ENCODE measurements around the gene CENPO. TPM values are rescaled to one million over a fixed set of nuclear protein-coding genes. Genes with fewer than 3 reads are reported as not detected.
A peak's percentile ranks its signal among the peaks of the same experiment; 100 is the strongest.

The CENPO gene
- total RNA-seq, 1 experiment from 2014 or later = 27.9 TPM

GRCh38 chr2:24819442-24820174 lies 26.4 kb downstream of the CENPO start:
- CTCF ChIA-PET = interaction anchor here (2.5 kb wide), 1 partner anchor 8 kb away, joined by 9 read pairs; no protein-coding TSS in a partner anchor
- no peak overlapping the region for H2AFZ ChIP-seq (ENCODE audit: low read depth, low read length, poor library complexity, severe bottlenecking)
- no peaks in the 10 kb centered on the region for H3K4me1 ChIP-seq (ENCODE audit: control insufficient read depth in 1 of 2, insufficient read depth in 2 of 2, low read length in 2 of 2)
- intact Hi-C loops (cut with micrococcal nuclease) = no loop called here
- DNase-seq (ENCODE audit: low read depth, low spot score) (no peak), ATAC-seq (peak; percentile 15; the same call in 1 of the 2 replicates)
- no peaks in the 10 kb centered on the region for H4K20me1 ChIP-seq (ENCODE audit: insufficient read depth)
- peaks cover 34 to 65% of the 10 kb centered on the region in 2 experiments for H3K36me3 ChIP-seq (ENCODE audit: control insufficient read depth in 1 of 2, insufficient read depth in 2 of 2, low read length in 2 of 2)
- RAD21 ChIA-PET (ENCODE audit: low non-redundant PET in 1 of 2, low total read pairs in 2 of 2, uncharacterized antibody in 2 of 2, unreplicated experiment in 2 of 2) = interaction anchor here in 1 of 2 experiments (0.6 kb wide), 1 partner anchor 27 kb away, joined by 5 read pairs; no protein-coding TSS in a partner anchor
- no peak overlapping the region for H3K27ac ChIP-seq (ENCODE audit: low read depth, low read length)
- peaks cover 10% of the 10 kb centered on the region for H3K79me2 ChIP-seq (ENCODE audit: insufficient read depth, low read length)
- no peak for TF ChIP-seq POLR2A (IDR thresholded peaks at IDR 0.05; ENCODE audit: borderline replicate concordance, extremely low read depth, insufficient read depth, insufficient read length)
- TF ChIP-seq EZH2phosphoT487 (IDR thresholded peaks at IDR 0.05; ENCODE audit: borderline replicate concordance) = no peak
- no peak for TF ChIP-seq REST (IDR thresholded peaks at IDR 0.05; ENCODE audit: low read depth)
- TF ChIP-seq EGR1 (IDR thresholded peaks at IDR 0.05; ENCODE audit: low read depth) = no peak
- POLR2A ChIA-PET = no interaction called here
- H3K27me3 ChIP-seq (ENCODE audit: insufficient read depth, low read length) = no peaks in the 10 kb centered on the region
- H3K9me2 ChIP-seq (ENCODE audit: insufficient read depth) = no peaks in the 10 kb centered on the region
- H3K9ac ChIP-seq (ENCODE audit: low read length) = no peak overlapping the region
- no TSS peak for BruUV-seq (replicated peaks)
- no peaks in the 10 kb centered on the region for H3K9me3 ChIP-seq (ENCODE audit: control insufficient read depth in 1 of 2, insufficient read depth in 1 of 2, low read depth in 1 of 2, low read length in 2 of 2)
- no peak overlapping the region for H3K4me3 ChIP-seq (replicated peaks in 1 of 2; ENCODE audit: low read depth in 1 of 2, low read length in 2 of 2)
- no peak overlapping the region for H3K4me2 ChIP-seq (ENCODE audit: low read length)

- Histone ChIP-seq H3K27ac (ENCODE audit: low read depth, low read length) (no peak overlapping the region; the same call in 1 of the 2 replicates), H3K9me3 (ENCODE audit: control insufficient read depth in 1 of 2, insufficient read depth in 1 of 2, low read depth in 1 of 2, low read length in 2 of 2) (no peaks in the 10 kb centered on the region), H2AFZ (ENCODE audit: low read depth, low read length, poor library complexity, severe bottlenecking) (no peak overlapping the region), H3K36me3 (ENCODE audit: control insufficient read depth in 1 of 2, insufficient read depth in 2 of 2, low read length in 2 of 2) (peaks cover 32 to 66% of the 10 kb centered on the region in 2 experiments), H4K20me1 (ENCODE audit: insufficient read depth) (no peaks in the 10 kb centered on the region), H3K27me3 (ENCODE audit: insufficient read depth, low read length) (no peaks in the 10 kb centered on the region), H3K79me2 (ENCODE audit: insufficient read depth, low read length) (peaks cover 7% of the 10 kb centered on the region; the same call in 1 of the 2 replicates), H3K9me2 (ENCODE audit: insufficient read depth) (no peaks in the 10 kb centered on the region), H3K4me2 (ENCODE audit: low read length) (no peak overlapping the region), H3K4me3 (replicated peaks in 1 of 2; ENCODE audit: low read depth in 1 of 2, low read length in 2 of 2) (no peak overlapping the region), H3K4me1 (ENCODE audit: control insufficient read depth in 1 of 2, insufficient read depth in 2 of 2, low read length in 2 of 2) (no peaks in the 10 kb centered on the region), H3K9ac (ENCODE audit: low read length) (no peak overlapping the region)
- intact Hi-C loops (cut with micrococcal nuclease) = no loop called here
- BruUV-seq (replicated peaks) = no TSS peak
- ChIA-PET CTCF (no interaction called here), POLR2A (no interaction called here), RAD21 (ENCODE audit: low non-redundant PET in 1 of 2, low total read pairs in 2 of 2, uncharacterized antibody in 2 of 2, unreplicated experiment in 2 of 2) (no interaction called here)
- no peak for DNase-seq (ENCODE audit: low read depth, low spot score)
- no peak for TF ChIP-seq ZFX (IDR thresholded peaks at IDR 0.05)
- TF ChIP-seq TCF7L2 (IDR thresholded peaks at IDR 0.05; ENCODE audit: borderline replicate concordance, extremely low read depth, insufficient read depth, insufficient read length) = no peak
- TF ChIP-seq REST (IDR thresholded peaks at IDR 0.05; ENCODE audit: low read depth) = no peak
- no peak for TF ChIP-seq SRF (IDR thresholded peaks at IDR 0.05; ENCODE audit: low read depth)
- ATAC-seq = peak; percentile 10; the same call in 1 of the 2 replicates
Observed at GRCh38 chr2:24820175-24820513, 26.9 kb downstream of the CENPO start.
